HUES64 (cell line): ENCODE results near the gene CTSF.

Experiments
- H3K27ac ChIP-seq: 2 replicates; pipeline ENCODE4 v1.7.0; 2013; ENCODE audit warnings: low read depth, low read length, inconsistent platforms
- H3K27me3 ChIP-seq: 2 replicates; pipeline ENCODE4 v1.6.1; 2013; ENCODE audit warnings: mild to moderate bottlenecking, low read length; ENCODE audit not compliant: insufficient read depth
- H3K36me3 ChIP-seq: 2 replicates; pipeline ENCODE4 v1.6.1; 2013; ENCODE audit warnings: mild to moderate bottlenecking, low read length; ENCODE audit not compliant: insufficient read depth
- H3K4me1 ChIP-seq: 2 replicates; pipeline ENCODE4 v1.6.1; 2013; ENCODE audit warnings: mild to moderate bottlenecking, low read length, moderate library complexity; ENCODE audit not compliant: insufficient read depth
- H3K4me3 ChIP-seq: 2 replicates; pipeline ENCODE4 v1.5.1; 2013; ENCODE audit warnings: mild to moderate bottlenecking, low read length, moderate library complexity
- H3K9ac ChIP-seq: 2 replicates; pipeline ENCODE4 v1.6.1; 2013; ENCODE audit warnings: mild to moderate bottlenecking, low read depth, low read length
- H3K9me3 ChIP-seq: 2 replicates; pipeline ENCODE4 v1.6.1; 2013; ENCODE audit warnings: low read depth, low read length; ENCODE audit not compliant: insufficient read depth
- WGBS: fragments of 150-250, 120-280 bp; methylation state at CpG from one replicate; pipeline ENCODE4 v1.1.7; 2013; ENCODE audit warnings: missing lambda C conversion rate; 5-methylcytosine and 5-hydroxymethylcytosine counted together

CTSF gene

DNA sequence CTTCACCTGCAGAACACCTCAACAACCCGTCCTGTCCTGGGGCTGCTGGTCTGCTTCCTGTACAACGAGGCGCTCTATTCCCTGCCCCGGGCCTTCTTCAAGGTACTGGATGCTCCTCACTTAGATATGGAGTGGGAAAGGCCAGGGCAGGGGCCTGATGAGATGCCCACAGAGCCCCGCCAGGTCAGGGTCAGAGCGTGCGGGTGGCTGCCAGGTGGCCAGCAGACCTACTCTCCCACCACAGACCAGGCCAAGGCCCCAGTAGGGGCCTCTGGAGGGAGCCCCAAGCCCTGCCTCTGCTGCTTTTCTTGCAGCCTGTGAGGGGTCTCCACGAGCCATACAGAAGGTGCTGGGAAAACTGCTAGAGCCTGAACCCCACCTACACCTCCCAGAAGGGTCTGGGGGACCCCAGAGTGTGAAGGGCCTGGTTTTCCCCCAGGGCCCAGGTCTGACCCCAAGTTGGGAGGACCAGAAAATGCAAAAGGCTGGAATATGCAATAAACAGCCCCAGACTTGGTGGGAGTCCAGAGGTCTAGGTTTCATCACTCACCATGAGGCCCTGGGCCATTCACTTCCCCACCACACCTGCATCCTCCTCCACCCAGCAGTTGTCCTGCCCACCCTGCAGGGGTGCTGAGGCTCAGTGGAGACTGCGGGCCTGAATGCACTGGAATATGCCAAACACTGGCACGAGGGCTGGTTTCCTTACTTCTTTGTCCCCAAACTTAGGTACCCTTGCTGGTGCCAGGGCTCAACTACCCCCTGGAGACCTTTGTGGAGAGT lies 37.3 kb downstream of the CTSF start:
- H3K27me3 ChIP-seq, result no peaks in the 10 kb centered on the region
- no peak overlapping the region for H3K27ac ChIP-seq
- 89% methylated on average over 10 of the region's 10 CpGs for WGBS
- H3K36me3 ChIP-seq, result peaks cover 3% of the 10 kb centered on the region
- no peak overlapping the region for H3K4me3 ChIP-seq
- no peak overlapping the region for H3K9ac ChIP-seq
- H3K9me3 ChIP-seq, result no peaks in the 10 kb centered on the region
- no peaks in the 10 kb centered on the region for H3K4me1 ChIP-seq

DNA sequence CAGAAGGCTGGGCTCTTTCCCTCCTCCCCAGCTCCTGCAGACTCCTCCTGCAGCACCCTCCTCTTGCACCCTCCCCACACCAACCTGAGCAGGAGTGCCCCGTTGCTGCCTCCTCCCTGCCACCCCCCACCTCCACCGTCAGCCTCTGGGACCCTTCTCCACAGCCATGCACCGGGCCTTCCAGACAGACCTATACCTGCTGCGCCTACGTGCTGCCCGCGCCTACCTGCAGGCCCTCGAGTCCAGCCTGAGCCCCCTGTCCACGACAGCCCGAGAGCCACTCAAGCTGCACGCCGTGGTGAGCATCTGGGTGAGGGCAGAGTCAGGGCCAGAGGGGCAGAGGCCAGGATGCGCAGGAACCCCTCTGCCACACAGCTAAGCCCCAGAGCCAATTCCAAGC lies 38.8 kb downstream of the CTSF start:
- no peaks in the 10 kb centered on the region for H3K4me1 ChIP-seq
- WGBS, result 93% methylated on average over 13 of the region's 13 CpGs
- H3K9me3 ChIP-seq, result no peaks in the 10 kb centered on the region
- no peak overlapping the region for H3K9ac ChIP-seq
- no peak overlapping the region for H3K4me3 ChIP-seq
- no peak overlapping the region for H3K27ac ChIP-seq
- peaks cover 3% of the 10 kb centered on the region for H3K36me3 ChIP-seq
- H3K27me3 ChIP-seq, result no peaks in the 10 kb centered on the region

DNA sequence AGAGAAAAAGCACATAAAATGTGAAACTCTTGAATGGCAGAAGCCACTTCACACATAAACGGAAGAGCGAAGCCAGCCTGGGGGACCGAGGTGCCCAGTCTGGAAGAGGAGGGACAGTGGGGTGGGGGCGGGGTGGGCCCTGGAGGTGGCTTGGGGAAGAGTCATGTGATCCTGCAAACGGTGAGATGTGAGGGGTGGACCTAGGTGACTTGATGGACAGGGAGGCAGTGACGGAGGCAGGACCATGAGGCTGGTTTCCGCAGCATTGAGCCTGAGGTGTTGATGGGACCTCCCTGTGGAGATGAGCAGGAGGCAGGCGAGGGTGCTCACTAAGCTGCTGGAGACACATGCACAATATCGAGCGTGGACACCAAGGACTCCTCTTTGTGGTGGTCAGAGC lies 39.3 kb downstream of the CTSF start:
- H3K4me3 ChIP-seq, result no peak overlapping the region
- 82% methylated on average over 10 of the region's 10 CpGs for WGBS
- no peaks in the 10 kb centered on the region for H3K9me3 ChIP-seq
- H3K4me1 ChIP-seq, result no peaks in the 10 kb centered on the region
- H3K9ac ChIP-seq, result no peak overlapping the region
- no peak overlapping the region for H3K27ac ChIP-seq
- H3K27me3 ChIP-seq, result no peaks in the 10 kb centered on the region
- peaks cover 3% of the 10 kb centered on the region for H3K36me3 ChIP-seq

DNA sequence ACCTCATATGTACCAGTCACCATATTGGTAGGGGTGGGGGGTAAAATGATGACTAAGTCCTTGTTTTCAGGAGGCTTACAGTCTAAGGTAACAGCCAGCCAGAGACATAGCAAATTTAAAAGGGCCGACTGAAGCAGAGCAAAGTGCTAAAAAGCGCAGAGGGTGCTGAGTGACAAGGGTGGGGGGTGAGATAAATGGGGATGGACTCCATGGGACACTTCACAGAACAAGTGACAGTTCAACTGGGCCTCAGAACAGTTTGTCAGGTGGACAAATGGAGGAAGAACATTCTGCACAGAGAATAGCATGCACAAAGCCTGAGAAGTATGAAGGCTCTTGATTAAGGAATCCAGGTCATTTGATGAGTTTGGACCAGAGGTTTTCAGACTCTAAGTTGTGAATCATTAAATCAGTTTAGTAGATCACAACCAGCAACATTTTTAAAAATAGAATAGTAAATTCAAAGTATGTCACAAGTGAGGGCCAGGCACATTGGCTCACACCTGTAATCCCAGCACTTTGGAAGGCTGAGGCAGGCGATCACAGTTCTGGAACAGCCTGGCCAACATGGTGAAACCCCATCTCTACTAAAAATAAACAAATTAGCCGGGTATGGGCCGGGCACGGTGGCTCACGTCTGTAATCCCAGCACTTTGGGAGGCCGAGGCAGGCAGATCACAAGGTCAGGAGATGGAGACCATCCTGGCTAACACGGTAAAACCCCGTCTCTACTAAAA lies 43.9 kb downstream of the CTSF start:
- Histone ChIP-seq H3K4me3 (no peak overlapping the region), H3K36me3 (peaks cover 37% of the 10 kb centered on the region), H3K4me1 (no peaks in the 10 kb centered on the region), H3K27me3 (no peaks in the 10 kb centered on the region), H3K27ac (no peak overlapping the region), H3K9me3 (no peaks in the 10 kb centered on the region), H3K9ac (no peak overlapping the region)
- WGBS, result 96% methylated on average over 8 of the region's 10 CpGs

DNA sequence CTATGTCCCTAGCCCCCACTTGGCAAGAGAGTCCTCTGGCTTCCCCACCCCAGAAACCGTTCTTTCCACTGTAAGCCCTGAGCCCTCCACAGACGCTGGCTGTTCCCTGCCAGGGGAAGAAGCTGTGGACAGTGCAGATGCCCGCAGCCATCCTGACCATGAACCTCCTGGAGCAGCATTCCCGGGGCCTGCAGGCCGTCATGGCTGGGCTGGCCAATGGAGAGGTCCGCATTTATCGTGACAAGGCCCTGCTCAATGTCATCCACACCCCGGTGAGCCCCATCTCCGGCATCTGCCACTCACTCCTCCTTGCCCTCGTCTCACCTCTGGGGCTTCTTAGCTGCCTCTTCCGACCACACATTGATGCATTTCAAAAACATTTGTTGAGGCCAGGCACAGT lies 44.8 kb downstream of the CTSF start:
- Histone ChIP-seq H3K27me3 (no peaks in the 10 kb centered on the region), H3K4me1 (no peaks in the 10 kb centered on the region), H3K27ac (no peak overlapping the region), H3K9me3 (no peaks in the 10 kb centered on the region), H3K4me3 (no peak overlapping the region), H3K9ac (no peak overlapping the region), H3K36me3 (peaks cover 45% of the 10 kb centered on the region)
- WGBS, result 95% methylated on average over 11 of the region's 11 CpGs
